SJSA1 (cell line): ENCODE data around the gene CNPY3. TPM values are rescaled to one million over a fixed set of nuclear protein-coding genes. Genes with fewer than 3 reads are reported as not detected.
A peak's percentile ranks its signal among the peaks of the same experiment; 100 is the strongest.

Experiments used
- DNase-seq, 2 experiments: peaks; one replicate each; pipeline ENCODE4 v3.0.0-alpha.2; 2015 to 2020; ENCODE audit warnings: low spot score in 2 of 2, low read depth in 1 of 2
- H3K27ac ChIP-seq: fragments of 250-450 bp; sonication (Bioruptor Pico); 2 replicates; pipeline ENCODE4 v1.5.1; 2020; ENCODE audit warnings: mild to moderate bottlenecking, moderate library complexity
- H3K27me3 ChIP-seq: fragments of 250-450 bp; sonication (Bioruptor Pico); replicated peaks from 2 replicates; pipeline ENCODE4 v1.5.1; 2020; ENCODE audit warnings: mild to moderate bottlenecking, moderate library complexity
- H3K36me3 ChIP-seq: fragments of 250-450 bp; sonication (Bioruptor Pico); 2 replicates; pipeline ENCODE4 v1.5.1; 2020; ENCODE audit warnings: mild to moderate bottlenecking
- H3K4me1 ChIP-seq: fragments of 250-450 bp; sonication (Bioruptor Pico); replicated peaks from 2 replicates; pipeline ENCODE4 v1.6.1; 2021; ENCODE audit warnings: mild to moderate bottlenecking
- H3K4me3 ChIP-seq: fragments of 250-450 bp; sonication (Bioruptor Pico); 2 replicates; pipeline ENCODE4 v1.5.1; 2020; ENCODE audit warnings: mild to moderate bottlenecking
- H3K9me3 ChIP-seq: fragments of 250-450 bp; sonication (Bioruptor Pico); replicated peaks from 2 replicates; pipeline ENCODE4 v1.5.1; 2020; ENCODE audit warnings: mild to moderate bottlenecking
- total RNA-seq: library from RNA; depleted of rRNA; stranded (reverse); fragments of >200 nt; shearing (Covaris generic); gene quantifications from 2 replicates; pipeline ENCODE4 v1.2.3, GENCODE V29; 2014

The CNPY3 gene
- total RNA-seq, 1 experiment from 2014 or later: 34.3 TPM

GRCh38 chr6:42958125-42958524 is 28.8 kb downstream of the CNPY3 start:
- H3K4me3 ChIP-seq: no peak overlapping the region
- no peak for DNase-seq

DNA sequence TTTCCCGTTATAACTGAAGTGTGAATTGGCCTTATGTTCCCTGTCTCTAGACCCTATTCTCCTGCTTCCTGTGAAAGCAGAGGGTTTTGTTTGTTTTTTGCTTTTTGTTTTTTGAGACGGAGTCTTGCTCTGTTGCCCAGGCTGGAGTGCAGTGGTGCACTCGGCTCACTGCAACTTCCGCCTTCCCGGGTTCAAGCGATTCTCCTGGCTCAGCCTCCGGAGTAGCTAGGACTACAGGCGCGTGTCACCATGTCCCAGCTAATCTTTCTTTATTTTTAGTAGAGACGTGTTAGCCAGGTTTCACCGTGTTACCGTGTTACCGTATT is 30.6 kb downstream of the CNPY3 start:
- Histone ChIP-seq H3K9me3 (no peaks in the 10 kb centered on the region; the same call in 1 of the 2 replicates), H3K27me3 (no peaks in the 10 kb centered on the region; the same call in 1 of the 2 replicates), H3K4me3 (no peak overlapping the region), H3K36me3 (peaks cover 11% of the 10 kb centered on the region), H3K4me1 (peaks cover 11% of the 10 kb centered on the region; the same call in 1 of the 2 replicates), H3K27ac (no peak overlapping the region)
- DNase-seq: no peak

More at GRCh38 chr6:42958125-42958524, 28.8 kb downstream of the CNPY3 start:
- Histone ChIP-seq H3K27me3 (no peaks in the 10 kb centered on the region; the same call in 1 of the 2 replicates), H3K36me3 (0 out of 2 replicates have a peak, but pooled peaks cover 3% of the 10 kb centered on the region), H3K4me1 (peaks cover 11% of the 10 kb centered on the region; the same call in 1 of the 2 replicates), H3K9me3 (no peaks in the 10 kb centered on the region; the same call in 1 of the 2 replicates), H3K27ac (no peak overlapping the region)

GRCh38 chr6:42960243-42961019 is 31.2 kb downstream of the CNPY3 start, which contains the start of gene GNMT:
Gene GNMT (plus strand): TSS chr6:42960754. CDS start chr6:42960768, 14 bp downstream.
- Histone ChIP-seq H3K4me3 (peak within 1 kb of the TSS; percentile 3; the same call in 1 of the 2 replicates), H3K9me3 (no peaks in the 10 kb centered on the region; the same call in 1 of the 2 replicates), H3K27me3 (no peaks in the 10 kb centered on the region; the same call in 1 of the 2 replicates), H3K4me1 (peaks cover 11% of the 10 kb centered on the region; the same call in 1 of the 2 replicates), H3K27ac (no peak within 1 kb of the TSS), H3K36me3 (peaks cover 11% of the 10 kb centered on the region)
- DNase-seq: no peak

GRCh38 chr6:42961020-42961470 is 31.8 kb downstream of the CNPY3 start:
- DNase-seq: no peak
- Histone ChIP-seq H3K27ac (no peak overlapping the region), H3K9me3 (no peaks in the 10 kb centered on the region; the same call in 1 of the 2 replicates), H3K27me3 (no peaks in the 10 kb centered on the region; the same call in 1 of the 2 replicates), H3K36me3 (peaks cover 11% of the 10 kb centered on the region), H3K4me3 (no peak overlapping the region; the same call in 1 of the 2 replicates), H3K4me1 (peaks cover 11% of the 10 kb centered on the region; the same call in 1 of the 2 replicates)

DNA sequence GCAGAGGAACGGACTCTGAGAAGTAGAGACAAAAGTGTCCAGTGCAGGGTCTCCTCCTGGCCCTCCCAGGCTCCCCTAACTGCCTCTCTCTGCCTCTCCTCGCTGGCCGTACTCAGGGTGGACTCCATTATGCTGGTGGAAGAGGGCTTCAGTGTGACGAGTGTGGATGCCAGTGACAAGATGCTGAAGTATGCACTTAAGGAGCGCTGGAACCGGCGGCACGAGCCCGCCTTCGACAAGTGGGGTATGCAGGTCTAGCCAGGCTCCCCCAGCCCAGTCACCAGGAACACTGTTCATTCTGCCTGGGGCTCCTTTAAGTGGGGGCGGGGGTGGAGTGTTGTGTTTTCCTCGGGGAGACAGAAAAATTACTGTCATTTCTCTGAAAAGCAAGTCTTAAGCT is 32.8 kb downstream of the CNPY3 start:
- H3K27me3 ChIP-seq: no peaks in the 10 kb centered on the region; the same call in 1 of the 2 replicates
- H3K4me1 ChIP-seq: peaks cover 11% of the 10 kb centered on the region; the same call in 1 of the 2 replicates
- H3K36me3 ChIP-seq: peaks cover 15% of the 10 kb centered on the region
- H3K4me3 ChIP-seq: no peak overlapping the region
- H3K27ac ChIP-seq: no peak overlapping the region
- no peaks in the 10 kb centered on the region; the same call in 1 of the 2 replicates for H3K9me3 ChIP-seq
- no peak for DNase-seq

DNA sequence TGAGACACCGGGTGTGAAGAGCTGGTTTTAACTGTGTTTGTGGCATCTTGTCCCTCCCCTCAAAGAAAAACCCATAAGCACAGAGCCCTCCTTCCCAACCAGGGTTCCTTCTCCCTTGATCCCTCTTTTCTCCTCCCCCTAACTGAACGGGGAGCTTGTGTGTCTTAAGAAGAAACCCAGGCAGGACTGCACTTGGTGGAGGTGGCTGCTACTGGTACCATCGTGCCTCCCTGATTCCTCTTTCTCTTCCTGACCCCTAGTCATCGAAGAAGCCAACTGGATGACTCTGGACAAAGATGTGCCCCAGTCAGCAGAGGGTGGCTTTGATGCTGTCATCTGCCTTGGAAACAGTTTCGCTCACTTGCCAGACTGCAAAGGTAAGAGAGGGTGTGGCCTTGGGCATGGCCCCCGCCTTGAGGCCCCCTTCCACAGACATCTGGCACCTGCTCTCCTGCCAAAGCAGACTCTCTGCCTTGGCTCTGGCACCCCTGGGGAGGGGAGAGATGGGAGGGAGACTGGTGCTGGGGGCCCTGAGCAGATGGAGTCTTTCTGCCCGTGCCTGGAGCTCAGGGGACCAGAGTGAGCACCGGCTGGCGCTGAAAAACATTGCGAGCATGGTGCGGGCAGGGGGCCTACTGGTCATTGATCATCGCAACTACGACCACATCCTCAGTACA is 33.4 kb downstream of the CNPY3 start:
- Histone ChIP-seq H3K9me3 (no peaks in the 10 kb centered on the region; the same call in 1 of the 2 replicates), H3K27ac (no peak overlapping the region), H3K4me1 (peaks cover 11% of the 10 kb centered on the region; the same call in 1 of the 2 replicates), H3K27me3 (no peaks in the 10 kb centered on the region; the same call in 1 of the 2 replicates), H3K4me3 (no peak overlapping the region), H3K36me3 (peaks cover 18% of the 10 kb centered on the region)
- DNase-seq: no peak

DNA sequence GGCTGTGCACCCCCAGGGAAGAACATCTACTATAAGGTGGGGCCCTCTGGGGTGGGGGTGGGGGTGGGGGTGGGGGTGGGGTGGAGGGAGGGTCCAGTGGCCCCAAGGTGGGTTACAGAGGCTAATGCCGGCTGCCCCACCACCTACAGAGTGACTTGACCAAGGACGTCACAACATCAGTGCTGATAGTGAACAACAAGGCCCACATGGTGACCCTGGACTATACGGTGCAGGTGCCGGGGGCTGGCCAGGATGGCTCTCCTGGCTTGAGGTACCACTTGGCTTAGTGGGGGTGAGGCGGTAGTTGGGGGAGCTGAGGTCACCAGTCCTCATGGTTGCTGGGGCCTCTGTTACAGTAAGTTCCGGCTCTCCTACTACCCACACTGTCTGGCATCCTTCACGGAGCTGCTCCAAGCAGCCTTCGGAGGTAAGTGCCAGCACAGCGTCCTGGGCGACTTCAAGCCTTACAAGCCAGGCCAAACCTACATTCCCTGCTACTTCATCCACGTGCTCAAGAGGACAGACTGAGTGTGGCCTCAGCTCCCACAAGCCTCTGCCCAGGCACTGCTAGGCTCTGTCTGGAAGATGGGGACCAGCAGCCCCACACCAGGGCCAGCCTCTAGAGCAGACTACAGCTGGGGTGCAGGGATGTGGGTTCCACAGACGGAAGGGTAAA is 34.0 kb downstream of the CNPY3 start:
- Histone ChIP-seq H3K4me1 (peaks cover 11% of the 10 kb centered on the region; the same call in 1 of the 2 replicates), H3K9me3 (no peaks in the 10 kb centered on the region; the same call in 1 of the 2 replicates), H3K36me3 (peaks cover 21% of the 10 kb centered on the region), H3K27ac (no peak overlapping the region), H3K4me3 (no peak overlapping the region), H3K27me3 (no peaks in the 10 kb centered on the region; the same call in 1 of the 2 replicates)
- no peak for DNase-seq

DNA sequence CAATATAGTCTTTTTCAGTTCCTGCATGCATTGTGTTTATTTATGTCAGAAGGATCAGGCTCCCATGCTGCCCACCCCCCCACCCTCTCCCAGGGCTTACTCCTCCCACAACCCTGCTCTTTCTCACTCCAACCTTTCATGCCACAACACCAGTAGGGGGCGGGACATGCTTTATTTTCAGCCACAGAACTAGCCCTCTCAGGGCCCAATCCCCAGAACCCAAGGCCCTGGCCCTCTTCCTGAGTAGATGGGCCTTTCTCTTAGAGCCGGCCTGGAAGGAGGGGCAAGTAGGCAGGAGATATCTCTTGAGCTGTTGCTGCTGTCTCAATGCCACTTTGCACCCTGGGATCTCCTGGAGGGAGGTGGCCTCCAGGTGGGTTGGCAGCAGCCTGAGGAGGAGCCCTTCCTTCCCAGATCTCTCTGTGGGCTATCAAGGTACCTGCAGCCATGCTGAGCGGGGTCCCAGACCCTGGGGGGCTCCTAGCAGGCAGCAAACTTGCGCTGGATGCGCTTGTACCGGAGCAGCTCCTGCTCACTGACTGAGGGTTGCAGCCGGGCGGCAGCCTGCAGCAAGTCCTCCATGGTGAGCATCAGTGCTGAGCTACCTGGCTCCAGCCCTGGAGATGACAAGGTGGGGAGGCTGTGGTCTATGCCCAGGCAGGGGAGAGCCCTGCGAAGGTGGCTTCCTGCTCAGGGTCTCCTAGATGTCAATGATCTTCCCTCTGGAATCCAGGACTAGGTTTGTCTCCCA is 34.8 kb downstream of the CNPY3 start:
- Histone ChIP-seq H3K9me3 (no peaks in the 10 kb centered on the region; the same call in 1 of the 2 replicates), H3K4me1 (peaks cover 11% of the 10 kb centered on the region; the same call in 1 of the 2 replicates), H3K4me3 (no peak overlapping the region), H3K36me3 (peaks cover 27% of the 10 kb centered on the region), H3K27ac (no peak overlapping the region), H3K27me3 (no peaks in the 10 kb centered on the region; the same call in 1 of the 2 replicates)
- DNase-seq: peak; percentile 45 to 66

DNA sequence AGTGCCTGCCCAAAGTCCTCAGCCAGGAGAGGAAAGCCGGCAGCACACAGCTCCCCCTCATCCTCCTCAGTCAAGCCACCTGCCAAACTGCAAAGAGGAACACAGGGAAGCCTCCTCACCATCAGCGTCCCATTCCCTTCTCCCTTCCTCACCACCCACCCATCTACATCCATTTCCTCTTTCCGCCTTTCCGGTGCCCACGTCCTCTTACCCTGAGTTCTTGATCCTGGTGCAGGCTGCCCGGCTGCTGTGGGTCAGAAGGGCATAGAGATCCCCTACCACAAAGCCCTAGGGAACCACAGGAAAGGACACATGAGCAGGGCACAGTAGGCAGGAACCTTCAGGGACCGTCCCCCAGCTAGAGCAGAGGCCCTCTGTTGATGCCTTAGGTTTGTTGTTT is 37.3 kb downstream of the CNPY3 start:
- peaks cover 36% of the 10 kb centered on the region for H3K36me3 ChIP-seq
- H3K9me3 ChIP-seq: no peaks in the 10 kb centered on the region
- H3K4me1 ChIP-seq: peaks cover 8% of the 10 kb centered on the region
- H3K27ac ChIP-seq: no peak overlapping the region
- DNase-seq: no peak
- H3K27me3 ChIP-seq: no peaks in the 10 kb centered on the region
- no peak overlapping the region for H3K4me3 ChIP-seq

DNA sequence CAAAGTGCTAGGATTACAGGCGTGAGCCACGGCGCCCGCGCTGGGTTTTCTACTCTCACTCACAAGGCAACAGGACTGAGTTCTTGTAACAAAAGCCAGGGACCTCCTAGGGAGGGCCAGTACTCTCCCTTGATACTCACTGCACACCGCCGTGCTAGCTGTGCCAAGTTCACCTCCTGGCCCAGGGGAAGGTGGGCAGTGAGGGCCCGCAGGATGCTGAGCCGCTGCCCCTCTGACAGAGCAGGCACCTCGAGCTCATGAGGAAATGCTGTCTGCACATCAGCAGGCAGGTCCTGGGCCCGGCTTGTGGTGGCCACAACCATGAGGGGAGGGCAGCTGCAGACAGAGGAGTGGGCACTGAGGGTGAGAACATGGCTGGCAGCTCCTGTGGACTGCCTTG is 37.9 kb downstream of the CNPY3 start:
- no peak overlapping the region for H3K27ac ChIP-seq

GRCh38 chr6:42968126-42968701 is 38.9 kb downstream of the CNPY3 start:
- DNase-seq: no peak
- Histone ChIP-seq H3K36me3 (peaks cover 37% of the 10 kb centered on the region), H3K4me3 (no peak overlapping the region), H3K9me3 (no peaks in the 10 kb centered on the region), H3K27me3 (no peaks in the 10 kb centered on the region), H3K4me1 (peaks cover 9% of the 10 kb centered on the region), H3K27ac (no peak overlapping the region)

More for the DNA sequence above, 37.9 kb downstream of the CNPY3 start:
- peaks cover 9% of the 10 kb centered on the region for H3K4me1 ChIP-seq
- no peak for DNase-seq
- no peak overlapping the region for H3K4me3 ChIP-seq
- peaks cover 36% of the 10 kb centered on the region for H3K36me3 ChIP-seq
- H3K27me3 ChIP-seq: no peaks in the 10 kb centered on the region
- H3K9me3 ChIP-seq: no peaks in the 10 kb centered on the region

DNA sequence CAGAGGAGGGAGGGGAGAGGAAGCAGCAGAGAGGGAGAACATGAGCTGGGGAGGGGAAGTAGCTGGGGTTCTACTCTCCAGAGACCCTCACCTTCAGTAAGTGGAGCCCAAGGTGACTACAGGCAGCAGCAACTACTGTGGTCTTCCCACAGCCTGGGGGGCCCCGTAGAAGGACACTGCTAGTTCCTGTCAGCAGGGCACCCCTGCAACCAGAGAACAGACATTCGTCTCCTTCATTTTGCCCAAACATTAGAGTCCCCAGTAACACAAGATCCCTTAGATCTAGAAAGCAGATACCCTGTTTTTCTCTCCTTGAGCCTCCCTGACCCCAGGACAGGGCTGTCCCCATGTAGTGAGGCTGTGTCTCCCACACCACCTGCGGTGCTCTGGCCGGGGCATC is 39.5 kb downstream of the CNPY3 start:
- no peak for DNase-seq

More for the DNA sequence above, 39.5 kb downstream of the CNPY3 start:
- peaks cover 36% of the 10 kb centered on the region for H3K36me3 ChIP-seq
- no peak overlapping the region for H3K4me3 ChIP-seq
- H3K27ac ChIP-seq: no peak overlapping the region
- no peaks in the 10 kb centered on the region for H3K9me3 ChIP-seq
- H3K4me1 ChIP-seq: peaks cover 9% of the 10 kb centered on the region
- H3K27me3 ChIP-seq: no peaks in the 10 kb centered on the region
